ENCODE results near the gene SORCS2. TPM values are rescaled to one million over a fixed set of nuclear protein-coding genes. Genes with fewer than 3 reads are reported as not detected.

The SORCS2 gene
- total RNA-seq, 1 donor from 2014 or later: 7.2 TPM

- TF ChIP-seq, protein P1, sequence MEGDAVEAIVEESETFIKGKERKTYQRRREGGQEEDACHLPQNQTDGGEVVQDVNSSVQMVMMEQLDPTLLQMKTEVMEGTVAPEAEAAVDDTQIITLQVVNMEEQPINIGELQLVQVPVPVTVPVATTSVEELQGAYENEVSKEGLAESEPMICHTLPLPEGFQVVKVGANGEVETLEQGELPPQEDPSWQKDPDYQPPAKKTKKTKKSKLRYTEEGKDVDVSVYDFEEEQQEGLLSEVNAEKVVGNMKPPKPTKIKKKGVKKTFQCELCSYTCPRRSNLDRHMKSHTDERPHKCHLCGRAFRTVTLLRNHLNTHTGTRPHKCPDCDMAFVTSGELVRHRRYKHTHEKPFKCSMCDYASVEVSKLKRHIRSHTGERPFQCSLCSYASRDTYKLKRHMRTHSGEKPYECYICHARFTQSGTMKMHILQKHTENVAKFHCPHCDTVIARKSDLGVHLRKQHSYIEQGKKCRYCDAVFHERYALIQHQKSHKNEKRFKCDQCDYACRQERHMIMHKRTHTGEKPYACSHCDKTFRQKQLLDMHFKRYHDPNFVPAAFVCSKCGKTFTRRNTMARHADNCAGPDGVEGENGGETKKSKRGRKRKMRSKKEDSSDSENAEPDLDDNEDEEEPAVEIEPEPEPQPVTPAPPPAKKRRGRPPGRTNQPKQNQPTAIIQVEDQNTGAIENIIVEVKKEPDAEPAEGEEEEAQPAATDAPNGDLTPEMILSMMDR (IDR thresholded peaks at IDR 0.05): no peak
- Histone ChIP-seq H3K4me3 (no peak overlapping the region), H3K27ac (no peak overlapping the region), H3K27me3 (no peaks in the 10 kb centered on the region), H3K36me3 (peaks cover 45% of the 10 kb centered on the region), H3K4me1 (no peaks in the 10 kb centered on the region), H3K9me3 (no peaks in the 10 kb centered on the region)
- no peak for ATAC-seq
- DNase-seq: no peak
- intact Hi-C loops (cut with DNase I): no loop called here
These were observed 575.2 kb downstream of the SORCS2 start for GRCh38 chr4:7767526-7767925.

GRCh38 chr4:7767966-7768365, 575.6 kb downstream of the SORCS2 start:
- ATAC-seq (no peak), DNase-seq (no peak)
- no peaks in the 10 kb centered on the region for H3K27me3 ChIP-seq
- H3K27ac ChIP-seq: no peak overlapping the region
- TF ChIP-seq, protein P1 (IDR thresholded peaks at IDR 0.05): no peak
- peaks cover 46% of the 10 kb centered on the region for H3K36me3 ChIP-seq
- H3K9me3 ChIP-seq: no peaks in the 10 kb centered on the region
- intact Hi-C loops (cut with DNase I): no loop called here
- no peak overlapping the region for H3K4me3 ChIP-seq
- H3K4me1 ChIP-seq: no peaks in the 10 kb centered on the region

GRCh38 chr4:7768736-7769135, 576.4 kb downstream of the SORCS2 start:
- no peaks in the 10 kb centered on the region for H3K27me3 ChIP-seq
- H3K27ac ChIP-seq: no peak overlapping the region
- intact Hi-C loops (cut with DNase I): no loop called here
- H3K36me3 ChIP-seq: peaks cover 48% of the 10 kb centered on the region
- TF ChIP-seq, protein P1 (IDR thresholded peaks at IDR 0.05): no peak
- H3K9me3 ChIP-seq: no peaks in the 10 kb centered on the region
- DNase-seq: no peak
- H3K4me3 ChIP-seq: no peak overlapping the region
- H3K4me1 ChIP-seq: no peaks in the 10 kb centered on the region
- no peak for ATAC-seq

DNA sequence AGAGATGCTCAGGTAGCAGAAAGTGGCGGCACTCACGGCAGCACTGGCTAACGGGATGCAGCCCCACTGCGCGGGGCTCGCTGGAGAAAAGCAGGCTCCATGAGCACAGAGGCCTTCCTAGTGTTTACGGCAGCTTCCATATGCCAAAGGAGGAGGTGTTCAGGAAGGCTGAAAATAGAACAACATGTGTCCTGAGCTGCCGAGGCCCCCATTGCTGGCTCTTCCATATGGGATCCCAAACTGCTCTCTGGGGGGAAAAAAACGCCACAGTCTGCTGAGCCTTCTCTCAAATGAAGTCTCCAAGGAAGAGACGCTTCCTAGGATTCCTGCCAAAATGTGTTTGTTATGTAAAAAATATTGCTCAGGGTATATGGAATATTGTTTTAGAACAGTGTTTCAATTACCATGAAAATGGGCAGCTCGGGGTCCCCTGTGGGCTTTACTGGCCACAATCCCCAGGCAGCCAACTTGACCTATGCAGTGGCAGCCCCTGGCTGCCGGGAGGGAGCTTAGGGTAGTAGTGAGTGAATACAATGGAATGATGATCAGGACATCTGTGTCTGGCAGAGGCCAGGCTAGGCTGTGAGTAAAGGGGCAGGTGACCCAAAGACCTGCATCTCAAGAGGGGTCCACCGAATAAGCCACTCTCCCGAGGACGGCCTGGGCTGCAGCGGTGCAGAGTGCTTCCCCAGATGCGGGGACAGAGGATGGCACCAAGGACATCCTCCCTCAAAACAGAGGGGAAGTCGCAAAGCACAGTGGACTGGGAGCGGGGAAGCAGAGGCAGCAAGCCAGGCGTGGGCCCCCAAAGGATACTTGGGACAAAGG, 577.3 kb downstream of the SORCS2 start:
- no peak overlapping the region for H3K4me3 ChIP-seq
- no peaks in the 10 kb centered on the region for H3K9me3 ChIP-seq
- no peaks in the 10 kb centered on the region for H3K4me1 ChIP-seq
- TF ChIP-seq, protein P1 (IDR thresholded peaks at IDR 0.05): no peak
- no peak overlapping the region for H3K27ac ChIP-seq
- no peaks in the 10 kb centered on the region for H3K27me3 ChIP-seq
- DNase-seq: no peak
- intact Hi-C loops (cut with DNase I): no loop called here
- H3K36me3 ChIP-seq: peaks cover 57% of the 10 kb centered on the region
- no peak for ATAC-seq

DNA sequence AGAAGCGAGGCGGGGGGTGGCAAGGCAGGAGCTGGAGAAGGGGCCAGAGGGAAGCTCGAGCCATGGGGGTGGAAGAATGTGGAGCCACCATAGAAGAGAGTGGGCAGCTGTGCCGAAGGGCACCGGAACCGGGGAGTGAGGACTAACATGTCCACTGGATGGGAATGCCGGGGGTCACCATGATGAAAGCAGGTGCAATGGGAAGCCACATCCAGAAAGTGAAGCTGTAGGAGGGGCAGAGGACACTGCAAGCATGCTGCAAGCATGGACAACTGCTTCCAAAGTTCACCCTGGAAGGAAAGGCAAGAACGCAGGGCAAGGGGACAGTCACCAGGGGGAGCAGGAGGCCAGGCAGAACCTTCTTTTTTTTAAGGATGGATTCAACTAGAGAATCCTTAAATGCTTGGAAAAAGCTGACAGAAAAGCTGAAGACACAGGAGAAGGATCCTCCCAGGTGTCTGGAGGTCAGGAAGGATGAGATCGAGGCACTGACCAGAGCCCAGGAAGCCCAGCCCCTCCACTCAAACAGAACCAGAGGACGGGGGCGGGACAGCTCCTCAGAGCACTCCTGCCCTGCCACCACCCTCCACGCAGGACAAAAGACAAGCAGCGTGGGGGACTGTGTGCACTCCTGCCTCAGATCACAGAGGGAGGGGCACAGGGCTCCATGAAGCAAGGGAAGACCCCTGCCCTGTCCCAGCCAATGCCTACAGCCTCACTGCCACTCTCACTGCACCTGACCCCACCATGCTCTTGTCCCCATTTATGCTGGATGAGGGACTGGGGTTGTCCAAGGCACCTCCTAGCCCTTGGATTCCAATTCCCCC, 578.1 kb downstream of the SORCS2 start:
- TF ChIP-seq, protein P1 (IDR thresholded peaks at IDR 0.05): peak; percentile 51
- no peaks in the 10 kb centered on the region for H3K27me3 ChIP-seq
- ATAC-seq: peak; percentile 48
- peak; percentile 66 for DNase-seq
- H3K4me1 ChIP-seq: no peaks in the 10 kb centered on the region
- peaks cover 56% of the 10 kb centered on the region for H3K36me3 ChIP-seq
- intact Hi-C loops (cut with DNase I): no loop called here
- H3K27ac ChIP-seq: no peak overlapping the region
- no peaks in the 10 kb centered on the region for H3K9me3 ChIP-seq
- no peak overlapping the region for H3K4me3 ChIP-seq
